SKM-1 (cell line): ENCODE measurements around the gene DYRK1B.
"Not testable (repeated sequence)": the region's sequence is repeated elsewhere in the genome, so short reads cannot be mapped to it uniquely, and the experiment has no call there.

Experiments
- DNase-seq: peaks from one replicate; lab custom pipeline; 2025; ENCODE audit not compliant: unreplicated experiment; lab: John Stamatoyannopoulos, UW

The DYRK1B gene

DNA sequence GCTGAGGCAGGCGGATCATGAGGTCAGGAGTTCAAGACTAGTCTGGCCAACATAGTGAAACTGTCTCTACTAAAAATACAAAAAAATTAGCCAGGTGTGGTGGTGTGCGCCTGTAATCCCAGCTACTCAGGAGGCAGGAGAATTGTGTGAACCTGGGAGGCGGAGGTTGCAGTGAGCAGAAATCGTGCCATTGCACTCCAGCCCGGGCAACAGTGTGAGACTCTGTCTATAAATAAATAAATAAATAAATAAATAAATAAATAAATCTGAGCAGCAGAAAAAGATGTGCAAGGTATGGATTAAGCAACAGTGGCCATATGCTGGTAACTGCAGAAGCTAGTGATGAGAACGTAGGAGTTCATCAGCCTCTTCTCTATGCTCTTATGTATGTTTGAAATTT is 19.9 kb downstream of the DYRK1B start:
- DNase-seq: not testable (repeated sequence)

GRCh38 chr19:39813264-39813993 is 20.5 kb downstream of the DYRK1B start:
- no peak for DNase-seq

DNA sequence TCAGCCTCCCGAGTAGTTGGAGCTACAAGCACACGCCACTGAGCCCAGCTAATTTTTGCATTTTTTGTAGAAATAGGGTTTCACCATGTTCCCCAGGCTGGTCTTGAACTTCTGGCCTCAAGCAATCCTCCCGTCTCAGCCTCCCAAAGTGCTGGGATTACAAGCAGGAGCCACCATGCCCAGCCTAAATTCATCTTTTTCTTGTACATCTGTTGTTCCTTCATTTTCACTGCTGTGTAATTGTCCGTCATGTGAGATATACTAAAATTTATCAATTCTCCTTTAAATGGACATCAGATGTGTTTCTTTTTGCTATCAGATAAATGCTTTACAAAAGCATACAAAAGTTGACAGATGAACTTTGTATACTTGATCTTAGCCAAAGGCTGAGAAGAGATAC is 22.9 kb downstream of the DYRK1B start:
- no peak for DNase-seq

GRCh38 chr19:39810424-39810823 is 23.5 kb downstream of the DYRK1B start:
- DNase-seq: no peak

- DNase-seq: no peak
Observed at GRCh38 chr19:39809368-39809767, 24.6 kb downstream of the DYRK1B start.

- DNase-seq: not testable (repeated sequence)
Observed at GRCh38 chr19:39808688-39809087, 25.3 kb downstream of the DYRK1B start.

DNA sequence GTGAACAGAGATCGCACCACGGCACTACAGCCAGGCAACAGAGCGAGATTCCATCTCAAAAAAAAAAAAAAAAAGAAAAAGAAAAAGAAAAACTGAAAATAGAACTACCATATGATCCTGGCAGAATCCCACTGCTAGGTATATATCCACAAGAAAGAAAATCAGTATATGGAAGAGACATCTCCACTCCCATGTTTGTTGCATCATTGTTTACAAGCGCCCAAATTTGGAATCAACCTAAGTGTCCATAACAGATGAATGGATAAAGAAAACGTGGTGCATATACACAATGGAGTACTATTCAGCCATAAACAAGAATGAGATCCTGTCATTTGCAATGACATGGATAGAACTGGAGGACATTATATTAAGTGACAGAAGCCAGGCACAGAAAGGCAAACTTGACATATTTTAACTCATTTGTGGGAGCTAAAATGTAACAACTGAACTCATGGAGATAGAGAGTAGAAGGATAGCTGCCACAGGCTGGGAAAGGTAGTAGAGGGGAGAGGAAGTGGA is 26.1 kb downstream of the DYRK1B start:
- no peak for DNase-seq

DNA sequence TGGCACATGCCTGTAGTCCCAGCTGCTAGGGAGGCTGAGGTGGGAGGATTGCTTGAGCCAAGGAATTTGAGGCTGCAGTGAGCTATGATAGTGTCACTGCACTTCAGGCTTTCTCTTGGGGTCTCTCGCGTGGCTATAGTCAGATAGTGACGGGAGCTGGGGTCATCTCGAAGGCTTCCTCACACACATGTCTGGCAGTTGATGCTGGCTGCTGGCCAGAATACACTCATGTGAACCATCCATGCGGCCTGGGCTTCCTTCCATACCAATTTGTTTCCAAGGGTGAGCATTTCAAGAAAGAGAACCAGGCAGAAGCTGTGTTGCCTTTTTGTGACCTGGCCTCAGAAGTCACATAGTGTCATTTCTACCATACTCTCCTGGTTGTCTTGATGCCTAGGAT is 28.9 kb downstream of the DYRK1B start:
- no peak for DNase-seq

DNA sequence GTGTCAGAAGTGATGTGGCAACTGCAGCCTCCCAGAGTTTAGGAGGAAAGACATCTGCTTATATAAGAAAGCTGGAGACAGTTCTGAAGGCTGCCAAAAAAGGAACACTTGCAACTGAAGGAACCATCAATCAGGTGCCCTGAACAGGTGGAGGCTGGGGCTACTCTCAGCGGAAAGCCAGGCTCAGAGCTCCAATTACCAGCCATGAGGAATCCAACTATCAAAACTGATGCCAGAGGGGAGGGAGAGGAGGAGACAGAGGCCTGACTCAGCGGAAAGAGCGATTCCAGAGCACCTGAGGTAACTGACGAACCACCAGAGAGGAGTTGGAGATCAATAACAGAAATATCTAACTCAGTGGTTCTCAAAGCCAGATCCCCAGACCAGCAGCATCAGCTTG is 31.0 kb downstream of the DYRK1B start:
- DNase-seq: no peak

DNA sequence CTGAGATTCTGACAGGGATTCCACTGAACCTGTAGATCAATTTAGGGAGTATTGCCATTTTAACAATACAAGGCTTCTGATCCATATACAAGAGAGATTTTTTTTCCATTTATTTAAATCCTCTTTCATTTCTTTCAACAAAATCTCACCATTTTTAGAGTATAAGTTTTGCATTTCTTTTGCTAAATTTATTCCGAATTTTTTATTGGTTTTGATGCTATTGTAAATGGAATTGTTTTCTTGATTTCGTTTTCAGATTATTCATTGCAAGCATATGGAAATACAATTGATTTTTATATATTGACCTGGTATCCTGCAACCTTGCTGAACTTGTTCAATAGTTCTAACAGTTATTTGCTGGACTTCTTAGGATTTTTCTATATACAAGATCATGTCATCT is 36.9 kb downstream of the DYRK1B start:
- DNase-seq: no peak

- no peak for DNase-seq
Observed at GRCh38 chr19:39796000-39796498, 37.9 kb downstream of the DYRK1B start.

DNA sequence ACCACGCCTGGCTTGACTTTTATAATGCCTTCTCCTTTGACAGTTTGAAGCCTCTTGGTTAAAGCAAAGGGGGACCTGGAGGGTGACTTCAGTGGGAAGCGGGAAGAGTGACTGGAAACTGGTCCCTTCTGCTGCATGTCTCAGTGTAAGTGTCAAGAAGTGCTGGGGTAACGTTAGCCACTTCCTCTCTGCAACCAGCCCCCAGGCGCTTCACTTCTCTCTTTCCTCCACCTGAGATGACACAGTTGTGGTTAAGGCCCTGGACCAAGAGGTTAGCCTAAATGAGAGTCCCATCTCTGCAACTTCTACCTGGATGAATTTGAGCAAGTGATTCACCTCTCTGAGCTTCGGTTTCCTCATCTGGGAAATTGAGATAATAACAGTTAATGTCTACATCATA is 39.0 kb downstream of the DYRK1B start:
- no peak for DNase-seq

- peak; percentile 69 for DNase-seq
Observed at GRCh38 chr19:39792999-39793546, 40.9 kb downstream of the DYRK1B start.

DNA sequence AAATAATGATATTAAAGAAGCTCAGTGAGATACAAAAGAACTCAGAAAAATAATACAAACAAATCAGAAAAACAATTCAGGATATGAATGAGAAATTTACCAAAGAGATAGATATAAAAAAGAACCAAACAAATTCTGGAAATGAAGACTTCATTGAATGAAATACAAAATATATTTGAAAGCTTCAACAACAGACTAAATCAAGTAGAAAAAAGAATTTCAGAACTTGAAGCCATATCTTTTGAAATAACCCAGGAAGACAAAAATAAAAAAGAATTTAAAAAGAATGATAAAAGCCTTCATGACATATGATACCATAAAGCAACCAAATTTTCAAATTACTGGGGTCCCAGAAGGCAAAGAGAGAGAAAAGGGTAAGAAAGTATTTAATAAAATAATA is 45.7 kb downstream of the DYRK1B start:
- DNase-seq: no peak

DNA sequence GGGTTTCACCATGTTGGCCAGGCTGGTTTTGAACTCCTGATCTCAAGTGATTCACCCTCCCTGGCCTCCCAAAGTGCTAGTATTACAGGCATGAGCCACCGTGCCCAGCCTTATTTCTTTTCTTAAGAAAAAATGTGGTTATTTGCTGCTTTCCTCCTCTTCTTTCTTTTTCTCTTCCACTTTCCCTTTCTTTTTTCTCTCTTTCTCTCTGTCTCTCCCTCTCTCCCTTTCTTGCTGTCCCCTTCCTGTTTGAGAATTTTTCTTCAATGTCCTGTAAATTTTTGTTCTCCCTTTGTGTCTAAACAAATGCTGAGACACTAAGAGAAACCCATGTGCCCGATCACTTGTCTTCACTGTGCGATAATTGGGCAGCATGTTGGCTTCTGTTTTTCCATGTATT is 53.1 kb downstream of the DYRK1B start:
- no peak for DNase-seq

GRCh38 chr19:39778763-39779162 is 55.2 kb downstream of the DYRK1B start, which contains the start of gene LEUTX:
Gene LEUTX, plus strand, starts transcription at chr19:39778854. Its CDS starts 67 bp downstream, at chr19:39778921.
- no peak for DNase-seq
